ENCODE data around the gene IGF2. TPM values are rescaled to one million over a fixed set of nuclear protein-coding genes. Genes with fewer than 3 reads are reported as not detected.

The IGF2 gene
- total and polyA plus RNA-seq, 2 donors (not counting 3 experiments of a cell fraction or from before 2014, with no cell fraction given), result 5.7 to 21.0 TPM

DNA sequence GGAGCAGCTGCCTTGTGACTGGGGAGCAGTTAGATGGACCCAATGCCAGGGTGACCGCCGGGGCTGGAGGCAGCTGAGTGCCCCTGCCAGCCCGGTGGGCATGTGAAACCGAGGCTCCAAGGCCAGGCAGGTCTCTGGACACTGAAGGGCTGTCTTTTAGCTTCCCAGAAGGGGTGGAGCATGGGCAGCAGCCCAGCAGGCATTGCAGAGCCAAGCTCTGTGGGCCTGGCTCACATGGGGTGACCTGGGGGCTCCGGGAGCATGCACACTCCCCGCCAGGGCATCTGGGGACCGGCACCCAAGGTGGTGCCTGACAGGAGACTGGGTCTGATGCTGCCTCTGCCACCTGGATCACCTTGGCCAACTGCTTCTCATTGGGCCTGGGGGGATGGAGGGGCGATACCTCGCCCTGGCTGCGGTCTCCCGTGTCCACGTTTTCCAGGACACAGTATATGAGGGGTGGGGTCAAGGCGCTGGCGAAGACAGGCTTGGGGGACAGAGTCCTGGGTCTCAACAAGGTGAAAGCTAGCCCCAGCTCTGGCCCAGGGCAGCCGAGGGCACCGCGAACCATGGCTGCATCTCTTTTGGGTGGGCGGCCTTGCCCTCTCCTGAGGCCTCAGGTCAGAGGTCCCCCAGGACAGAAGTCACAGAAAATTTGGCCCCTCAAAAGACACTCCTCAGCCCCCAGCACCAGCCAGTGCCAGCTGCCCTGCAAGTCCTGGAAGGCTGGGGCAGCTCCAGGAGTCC is 18.3 kb upstream of the IGF2 start:
- Histone ChIP-seq H4K20me1 (replicated peaks; ENCODE audit: control insufficient read depth, extremely low read depth, insufficient read depth, low read length) (no peaks in the 10 kb centered on the region), H2AFZ (ENCODE audit: low read depth, low read length) (no peak overlapping the region), H3K4me1 (ENCODE audit: control insufficient read depth, extremely low read depth, insufficient read depth, low read length) (no peaks in the 10 kb centered on the region), H3K79me2 (ENCODE audit: control insufficient read depth, insufficient read depth, low read length) (no peaks in the 10 kb centered on the region), H3K4me3 (replicated peaks in 1 of 3; ENCODE audit: insufficient read depth in 1 of 3, low read depth in 1 of 3, low read length in 3 of 3) (no peak overlapping the region), H3K9me1 (replicated peaks; ENCODE audit: control insufficient read depth, extremely low read depth, insufficient read depth, low read length) (no peaks in the 10 kb centered on the region), H3K9me3 (replicated peaks; ENCODE audit: control insufficient read depth, insufficient read depth, low read length) (no peaks in the 10 kb centered on the region), H3K36me3 (ENCODE audit: control insufficient read depth in 2 of 2, extremely low read depth in 1 of 2, insufficient read depth in 2 of 2, low read length in 2 of 2) (no peaks in the 10 kb centered on the region), H3K4me2 (ENCODE audit: insufficient read depth, low read length) (no peak overlapping the region), H3K27me3 (ENCODE audit: control insufficient read depth in 2 of 2, insufficient read depth in 2 of 2, low read length in 2 of 2) (no peaks in the 10 kb centered on the region), H3K9ac (replicated peaks; ENCODE audit: extremely low read depth, insufficient read depth, low read length) (no peak overlapping the region), H3K27ac (ENCODE audit: insufficient read depth, low read depth, low read length) (no peak overlapping the region)
- intact Hi-C loops (cut with micrococcal nuclease), result no loop called here
- dilution Hi-C loops (cut with MboI; ENCODE audit: extremely low pct_ligation_motif_present, low sequenced_read_pairs), result no loop called here
- ChIA-PET CTCF (interaction anchor here (1.2 to 12.6 kb wide), 8 partner anchors 17 to 506 kb away, joined by 3 to 868 read pairs (median 11); no protein-coding TSS in a partner anchor), POLR2A (no interaction called here)
- TF ChIP-seq JUN (IDR thresholded peaks at IDR 0.05; ENCODE audit: borderline replicate concordance, insufficient read depth, insufficient read length, low read depth), result no peak
- no peak for TF ChIP-seq POLR2A (IDR thresholded peaks at IDR 0.05; ENCODE audit: low read depth, low read length)
- TF ChIP-seq, protein P1, sequence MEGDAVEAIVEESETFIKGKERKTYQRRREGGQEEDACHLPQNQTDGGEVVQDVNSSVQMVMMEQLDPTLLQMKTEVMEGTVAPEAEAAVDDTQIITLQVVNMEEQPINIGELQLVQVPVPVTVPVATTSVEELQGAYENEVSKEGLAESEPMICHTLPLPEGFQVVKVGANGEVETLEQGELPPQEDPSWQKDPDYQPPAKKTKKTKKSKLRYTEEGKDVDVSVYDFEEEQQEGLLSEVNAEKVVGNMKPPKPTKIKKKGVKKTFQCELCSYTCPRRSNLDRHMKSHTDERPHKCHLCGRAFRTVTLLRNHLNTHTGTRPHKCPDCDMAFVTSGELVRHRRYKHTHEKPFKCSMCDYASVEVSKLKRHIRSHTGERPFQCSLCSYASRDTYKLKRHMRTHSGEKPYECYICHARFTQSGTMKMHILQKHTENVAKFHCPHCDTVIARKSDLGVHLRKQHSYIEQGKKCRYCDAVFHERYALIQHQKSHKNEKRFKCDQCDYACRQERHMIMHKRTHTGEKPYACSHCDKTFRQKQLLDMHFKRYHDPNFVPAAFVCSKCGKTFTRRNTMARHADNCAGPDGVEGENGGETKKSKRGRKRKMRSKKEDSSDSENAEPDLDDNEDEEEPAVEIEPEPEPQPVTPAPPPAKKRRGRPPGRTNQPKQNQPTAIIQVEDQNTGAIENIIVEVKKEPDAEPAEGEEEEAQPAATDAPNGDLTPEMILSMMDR (IDR thresholded peaks at IDR 0.05; ENCODE audit: extremely low read depth in 1 of 2, insufficient read depth in 1 of 2, low read depth in 1 of 2, low read length in 2 of 2), result no peak
- no peak for TF ChIP-seq EZH2 (IDR thresholded peaks at IDR 0.05; ENCODE audit: borderline replicate concordance, low read depth, low read length, severe bottlenecking)
- no peak for TF ChIP-seq FOS (IDR thresholded peaks at IDR 0.05; ENCODE audit: borderline replicate concordance, insufficient read depth, low read length)
- TF ChIP-seq GATA2 (IDR thresholded peaks at IDR 0.05; ENCODE audit: insufficient read depth, insufficient read length, low read depth, low read length), result no peak
- TF ChIP-seq MYC (IDR thresholded peaks at IDR 0.05; ENCODE audit: low read depth, low read length), result no peak
- TF ChIP-seq, protein P2, sequence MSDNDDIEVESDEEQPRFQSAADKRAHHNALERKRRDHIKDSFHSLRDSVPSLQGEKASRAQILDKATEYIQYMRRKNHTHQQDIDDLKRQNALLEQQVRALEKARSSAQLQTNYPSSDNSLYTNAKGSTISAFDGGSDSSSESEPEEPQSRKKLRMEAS (IDR thresholded peaks at IDR 0.05; ENCODE audit: insufficient read depth, insufficient read length), result no peak
- no peak for TF ChIP-seq POLR2AphosphoS5 (IDR thresholded peaks at IDR 0.05; ENCODE audit: insufficient read depth, low read depth, low read length)
- DNase-seq (ENCODE audit: low read depth, low spot score), result no peak
- FAIRE-seq, result no peak
- BruUV-seq (replicated peaks), result no TSS peak
